BLaER1 treated with 17β-estradiol and CSF1 and Interleukin-3, amounts not matched to agents 10 nM and 100 nM (cell line): ENCODE data around the gene TUBGCP6.

Source experiments
- H3K27ac ChIP-seq, 11 experiments: shearing (Covaris generic); formaldehyde crosslinking; 2 replicates each; pipeline ENCODE4 v1.8.1; 2022
- H3K27me3 ChIP-seq, 11 experiments: shearing (Covaris generic); formaldehyde crosslinking; 2 replicates each; pipeline ENCODE4 v1.8.1; 2022
- H3K36me3 ChIP-seq, 11 experiments: shearing (Covaris generic); formaldehyde crosslinking; 2 replicates each; pipeline ENCODE4 v1.8.1; 2022
- H3K4me1 ChIP-seq, 10 experiments: shearing (Covaris generic); formaldehyde crosslinking; 2 replicates each; pipeline ENCODE4 v1.8.1; 2022
- H3K4me2 ChIP-seq, 11 experiments: shearing (Covaris generic); formaldehyde crosslinking; 2 replicates each; pipeline ENCODE4 v1.8.1; 2022
- H3K4me3 ChIP-seq, 10 experiments: shearing (Covaris generic); formaldehyde crosslinking; 2 replicates each; pipeline ENCODE4 v1.8.1; 2022
- H3K9ac ChIP-seq, 11 experiments: shearing (Covaris generic); formaldehyde crosslinking; 2 replicates each; pipeline ENCODE4 v1.8.1; 2022
- H3K9me3 ChIP-seq, 11 experiments: shearing (Covaris generic); formaldehyde crosslinking; replicated peaks in 1 of 11; 2 replicates each; pipeline ENCODE4 v1.8.1; 2022
- H4K20me1 ChIP-seq, 11 experiments: shearing (Covaris generic); formaldehyde crosslinking; 2 replicates each; pipeline ENCODE4 v1.8.1; 2022
- Cebpa-rat ChIP-seq, 11 experiments: shearing (Covaris generic); IDR thresholded peaks; 2 replicates each; pipeline ENCODE4 v1.8.1; 2022

Gene TUBGCP6

DNA sequence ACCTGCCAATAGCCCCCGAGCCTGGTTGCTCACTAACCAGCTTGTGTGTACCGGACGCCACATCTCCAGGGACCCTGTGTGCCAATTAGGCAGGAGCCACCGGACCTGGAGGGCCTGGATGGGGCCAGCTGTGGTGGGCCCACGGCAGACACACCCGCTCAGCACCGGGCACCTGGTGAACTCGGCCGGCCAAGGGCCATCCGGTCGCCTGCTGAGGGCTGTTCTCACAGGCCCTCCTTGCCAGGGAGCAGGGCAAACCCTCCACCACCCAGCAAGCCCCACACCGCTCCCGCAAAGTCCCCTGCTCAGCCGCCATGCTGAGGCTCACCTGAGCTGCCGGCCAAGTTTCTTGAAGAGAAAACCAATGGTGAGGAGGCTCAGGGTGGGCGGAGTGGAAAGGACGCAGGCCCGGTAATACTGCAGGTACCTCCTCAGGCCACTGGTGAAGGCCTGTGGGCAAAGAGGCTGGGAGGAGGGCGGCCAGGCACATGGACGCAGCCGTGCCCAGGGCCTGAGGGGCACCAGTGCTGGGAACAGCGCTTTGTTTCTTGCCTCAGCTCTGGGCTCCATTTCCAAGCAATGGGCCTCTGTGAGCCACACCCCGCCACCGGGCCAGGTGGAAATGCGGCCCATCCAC is 17.1 kb downstream of the TUBGCP6 start:
- Histone ChIP-seq H3K4me3 (peak overlapping the region in 2 of 10 experiments; percentile 39 to 47; a peak in 3 of 20 replicates), H4K20me1 (peaks cover 33 to 94% (median 68%) of the 10 kb centered on the region in 11 experiments; a peak in 21 of 22 replicates), H3K27ac (peak overlapping the region in 4 of 11 experiments; percentile 1 to 46 (median 24); a peak in 5 of 22 replicates), H3K36me3 (peaks cover 26 to 76% (median 49%) of the 10 kb centered on the region in 11 experiments), H3K9ac (peak overlapping the region in 4 of 11 experiments; percentile 49 to 63 (median 59); a peak in 7 of 22 replicates), H3K27me3 (peaks cover 0 to 24% (median 0%) of the 10 kb centered on the region in 11 experiments; a peak in 6 of 22 replicates), H3K4me2 (peak overlapping the region; percentile 33 to 99 (median 91); a peak in 20 of 22 replicates), H3K9me3 (no peaks in the 10 kb centered on the region), H3K4me1 (peaks cover 14 to 82% (median 71%) of the 10 kb centered on the region in 10 experiments)
- no peak for TF ChIP-seq Cebpa-rat (IDR thresholded peaks at IDR 0.05)

DNA sequence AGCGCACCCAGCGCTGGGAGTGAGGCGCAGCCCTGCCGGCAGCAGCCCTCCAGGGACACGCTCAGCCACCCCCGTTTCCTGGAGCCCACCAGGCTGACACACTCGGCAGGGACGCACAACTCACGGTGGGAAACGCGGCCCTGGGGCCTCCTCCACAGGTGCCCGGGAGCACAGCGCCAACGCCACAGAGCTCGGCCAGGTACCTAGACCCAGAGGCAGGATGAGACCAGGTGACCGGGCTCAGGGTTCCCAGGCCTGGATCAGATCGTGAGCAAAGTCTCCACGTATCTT is 18.0 kb downstream of the TUBGCP6 start:
- peak overlapping the region in 4 of 10 experiments; percentile 13 to 47 (median 36); a peak in 6 of 20 replicates for H3K4me3 ChIP-seq
- peaks cover 0 to 24% (median 0%) of the 10 kb centered on the region in 11 experiments; a peak in 6 of 22 replicates for H3K27me3 ChIP-seq
- peak overlapping the region in 4 of 11 experiments; percentile 17 to 46 (median 34); a peak in 2 of 22 replicates for H3K27ac ChIP-seq
- H3K4me2 ChIP-seq, result peak overlapping the region; percentile 33 to 99 (median 91); a peak in 21 of 22 replicates
- peak overlapping the region in 7 of 11 experiments; percentile 17 to 63 (median 49); a peak in 11 of 22 replicates for H3K9ac ChIP-seq
- no peak for TF ChIP-seq Cebpa-rat (IDR thresholded peaks at IDR 0.05)
- H3K36me3 ChIP-seq, result peaks cover 35 to 76% (median 53%) of the 10 kb centered on the region in 11 experiments
- peaks cover 36 to 95% (median 72%) of the 10 kb centered on the region in 11 experiments; a peak in 21 of 22 replicates for H4K20me1 ChIP-seq
- H3K9me3 ChIP-seq, result no peaks in the 10 kb centered on the region
- H3K4me1 ChIP-seq, result peaks cover 14 to 82% (median 74%) of the 10 kb centered on the region in 10 experiments

DNA sequence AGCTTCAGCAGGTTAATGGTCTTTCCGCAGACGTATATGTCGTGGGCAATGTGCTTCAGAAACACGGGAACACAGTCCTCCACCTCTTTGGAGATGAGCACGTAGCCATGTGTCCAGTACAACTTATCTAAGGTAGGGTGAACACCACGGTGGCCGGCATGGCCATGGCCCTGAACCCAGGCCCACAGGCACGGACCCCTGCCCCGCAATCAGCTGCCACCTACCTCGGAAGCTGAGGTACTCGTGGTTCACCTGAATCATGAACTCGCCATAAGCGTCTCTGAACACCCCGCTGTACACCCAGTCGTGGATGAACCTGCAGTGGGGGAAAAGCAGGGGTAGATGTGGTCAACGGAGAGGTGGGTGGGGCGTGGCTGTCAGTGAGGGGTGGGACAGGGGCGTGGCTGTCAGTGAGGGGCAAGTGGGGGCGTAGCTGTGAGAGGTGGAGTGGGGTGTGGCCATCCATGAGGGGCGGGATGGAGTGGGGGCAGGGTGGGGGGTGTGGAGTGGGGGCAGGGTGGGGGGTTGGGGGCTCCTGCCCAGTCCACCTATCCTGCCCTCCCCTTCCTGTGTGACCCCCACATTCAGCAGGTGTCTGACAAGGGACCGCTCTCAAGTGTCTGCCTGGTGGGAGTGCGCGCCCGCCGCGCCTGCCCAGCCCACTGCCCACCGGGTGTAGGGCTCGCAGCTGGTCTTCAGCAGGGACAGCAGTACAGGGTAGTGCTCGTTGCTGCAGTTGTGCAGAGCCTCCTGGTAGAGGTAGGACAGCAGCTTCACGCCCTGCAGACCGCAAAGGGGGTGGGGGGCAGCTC is 18.6 kb downstream of the TUBGCP6 start:
- Histone ChIP-seq H3K9me3 (no peaks in the 10 kb centered on the region), H3K36me3 (peaks cover 40 to 76% (median 58%) of the 10 kb centered on the region in 11 experiments), H3K4me3 (peak overlapping the region in 4 of 10 experiments; percentile 13 to 47 (median 36); a peak in 6 of 20 replicates), H3K27ac (0 out of 22 replicates have a peak overlapping the region, but pooled peaks of 3 of the 11 experiments have one; percentile 17 to 42 (median 27)), H4K20me1 (peaks cover 41 to 95% (median 77%) of the 10 kb centered on the region in 11 experiments; a peak in 21 of 22 replicates), H3K4me1 (peaks cover 14 to 82% (median 74%) of the 10 kb centered on the region in 10 experiments), H3K9ac (peak overlapping the region in 7 of 11 experiments; percentile 17 to 63 (median 49); a peak in 10 of 22 replicates), H3K27me3 (peaks cover 0 to 24% (median 0%) of the 10 kb centered on the region in 11 experiments; a peak in 6 of 22 replicates), H3K4me2 (peak overlapping the region; percentile 33 to 99 (median 91); a peak in 21 of 22 replicates)
- no peak for TF ChIP-seq Cebpa-rat (IDR thresholded peaks at IDR 0.05)

DNA sequence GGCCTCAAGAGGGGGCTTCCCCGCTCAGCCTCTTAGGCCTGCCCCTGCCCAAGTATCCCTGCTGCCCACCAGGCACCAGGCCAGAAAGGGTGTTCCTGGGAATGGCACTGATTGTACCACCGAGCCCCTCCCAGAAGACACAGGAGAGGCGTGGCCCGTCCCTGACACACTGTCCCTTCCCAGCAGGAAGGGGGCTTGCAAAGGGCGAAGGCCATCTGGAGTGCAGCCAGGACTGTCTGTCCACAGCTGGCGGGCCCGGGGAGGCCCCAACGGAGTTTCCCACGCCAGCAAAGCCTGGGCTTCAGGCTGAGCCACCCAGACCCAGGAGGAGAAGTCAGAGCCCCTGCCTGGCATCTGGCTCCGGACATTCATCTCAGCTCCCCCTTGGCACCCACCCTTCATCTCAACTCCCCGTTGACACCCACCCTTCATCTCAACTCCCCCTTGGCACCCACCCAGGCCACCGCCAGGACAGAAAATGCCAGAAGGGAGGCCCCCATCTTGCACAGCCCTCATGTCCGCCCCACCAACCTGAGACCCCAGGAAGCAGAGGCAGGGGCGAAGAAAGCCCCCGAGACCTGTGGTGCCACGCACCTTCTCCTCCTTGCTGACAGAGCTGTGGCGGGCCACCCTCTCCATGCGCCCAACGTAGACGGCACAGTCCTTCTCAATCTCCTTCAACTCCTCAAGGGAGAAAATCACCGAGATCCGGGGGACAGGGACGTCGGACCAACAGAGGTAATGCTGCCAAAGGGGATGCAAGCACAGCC is 19.4 kb downstream of the TUBGCP6 start:
- Histone ChIP-seq H3K4me2 (peak overlapping the region in 7 of 11 experiments; percentile 9 to 97 (median 51); a peak in 9 of 22 replicates), H3K36me3 (peaks cover 49 to 80% (median 67%) of the 10 kb centered on the region in 11 experiments), H3K27ac (no peak overlapping the region), H3K9ac (no peak overlapping the region), H3K4me1 (peaks cover 14 to 82% (median 69%) of the 10 kb centered on the region in 10 experiments), H3K27me3 (peaks cover 0 to 24% (median 0%) of the 10 kb centered on the region in 11 experiments; a peak in 6 of 22 replicates), H3K4me3 (no peak overlapping the region), H3K9me3 (no peaks in the 10 kb centered on the region), H4K20me1 (peaks cover 46 to 95% (median 85%) of the 10 kb centered on the region in 11 experiments; a peak in 21 of 22 replicates)
- no peak for TF ChIP-seq Cebpa-rat (IDR thresholded peaks at IDR 0.05)

DNA sequence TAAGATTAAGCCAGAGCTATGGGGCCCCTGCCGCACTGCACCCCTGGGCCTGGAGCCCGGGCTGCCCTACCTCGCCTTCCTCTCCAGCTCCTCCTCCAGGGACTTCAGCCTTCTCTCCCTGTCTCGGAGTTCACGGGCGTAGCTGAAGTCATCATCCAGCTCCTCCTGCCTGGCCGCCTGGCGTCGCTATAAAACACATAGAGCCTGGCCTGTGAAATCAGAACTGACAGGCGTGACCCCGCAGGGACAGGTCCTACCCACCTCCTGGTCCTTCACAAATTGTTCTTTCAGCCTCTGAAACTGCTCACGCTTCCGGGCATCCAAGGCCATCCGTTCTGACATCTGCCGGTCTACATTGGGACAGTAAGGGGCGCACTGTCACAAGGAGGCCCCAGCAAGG is 20.8 kb downstream of the TUBGCP6 start:
- Histone ChIP-seq H3K27ac (no peak overlapping the region), H3K4me3 (no peak overlapping the region), H3K9me3 (no peaks in the 10 kb centered on the region), H3K4me2 (no peak overlapping the region), H3K4me1 (peaks cover 21 to 82% (median 69%) of the 10 kb centered on the region in 10 experiments), H3K9ac (no peak overlapping the region), H4K20me1 (peaks cover 51 to 95% (median 87%) of the 10 kb centered on the region in 11 experiments; a peak in 21 of 22 replicates), H3K27me3 (peaks cover 0 to 24% (median 0%) of the 10 kb centered on the region in 11 experiments; a peak in 6 of 22 replicates), H3K36me3 (peaks cover 55 to 78% (median 69%) of the 10 kb centered on the region in 11 experiments)
- no peak for TF ChIP-seq Cebpa-rat (IDR thresholded peaks at IDR 0.05)

DNA sequence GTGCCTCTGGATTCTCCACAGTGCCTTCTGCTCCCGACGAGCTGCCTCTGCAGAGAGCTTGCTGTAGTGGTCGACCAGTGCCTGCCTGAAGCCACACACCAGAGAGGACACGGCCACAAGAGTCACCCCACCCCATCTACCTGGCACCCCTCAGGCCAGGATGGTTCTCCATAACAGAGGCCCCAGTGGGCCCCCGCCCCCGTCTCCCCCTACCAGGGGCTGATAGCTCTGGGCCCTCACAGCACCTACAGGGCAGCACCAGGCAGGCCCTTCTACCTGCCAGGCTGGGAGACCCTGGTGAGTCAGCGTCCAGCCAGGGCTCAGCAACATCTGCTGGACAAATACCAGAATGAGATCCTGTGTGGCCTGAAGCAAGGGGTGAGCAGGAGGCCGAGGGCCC is 22.3 kb downstream of the TUBGCP6 start:
- Histone ChIP-seq H3K4me1 (peaks cover 15 to 82% (median 69%) of the 10 kb centered on the region in 10 experiments), H3K9me3 (no peaks in the 10 kb centered on the region), H3K27ac (no peak overlapping the region), H3K27me3 (peaks cover 0 to 14% (median 0%) of the 10 kb centered on the region in 11 experiments; a peak in 6 of 22 replicates), H3K9ac (peak overlapping the region in 2 of 11 experiments; percentile 15 to 21; a peak in 1 of 22 replicates), H3K4me3 (no peak overlapping the region), H4K20me1 (peaks cover 51 to 95% (median 87%) of the 10 kb centered on the region in 11 experiments), H3K36me3 (peaks cover 71 to 85% (median 80%) of the 10 kb centered on the region in 11 experiments), H3K4me2 (peak overlapping the region in 8 of 11 experiments; percentile 39 to 84 (median 70); a peak in 16 of 22 replicates)
- TF ChIP-seq Cebpa-rat (IDR thresholded peaks at IDR 0.05), result no peak

DNA sequence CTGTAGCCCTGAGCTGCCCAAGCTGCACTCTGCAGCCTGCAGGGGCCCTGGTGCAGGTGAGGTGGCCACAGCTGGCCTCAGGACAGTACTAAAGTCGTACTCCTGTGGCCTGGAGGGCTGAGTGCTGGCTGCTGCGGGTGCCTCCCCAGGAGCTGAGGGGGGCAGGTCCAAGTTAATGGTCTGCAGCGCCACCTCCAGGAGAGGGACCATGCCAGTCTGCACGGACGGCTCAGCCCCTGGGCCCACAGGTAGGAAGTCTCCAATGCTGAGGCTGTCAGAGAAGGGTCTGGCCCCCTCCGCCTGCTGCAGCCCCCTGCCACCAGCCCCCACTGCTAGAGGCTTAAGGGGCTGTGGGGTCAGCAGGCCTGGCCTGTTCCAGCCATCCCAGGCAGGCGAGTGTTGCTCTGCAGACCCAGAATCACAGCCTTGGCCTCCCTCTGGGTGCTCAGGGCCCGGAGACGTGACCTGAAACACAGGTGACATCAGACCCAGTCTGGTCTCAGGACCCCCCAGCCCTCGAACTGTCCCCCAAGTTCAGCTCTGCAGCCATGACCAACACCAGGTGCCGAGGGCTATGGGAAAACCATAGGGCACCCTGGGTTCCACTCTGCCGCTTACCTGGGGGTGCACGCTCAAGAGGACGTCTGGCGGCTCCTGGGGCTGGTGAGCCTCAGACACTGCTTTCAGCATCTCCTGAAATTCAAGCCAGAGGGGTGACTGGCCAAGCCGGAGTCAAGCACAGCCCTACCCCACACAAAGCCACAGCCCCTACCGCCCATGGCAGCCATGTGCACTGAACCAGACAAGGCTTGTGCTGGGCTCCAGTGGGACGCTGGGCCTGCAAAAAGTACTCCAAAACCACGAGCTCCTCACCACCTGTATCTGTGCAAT is 23.2 kb downstream of the TUBGCP6 start:
- H3K9ac ChIP-seq, result peak overlapping the region in 2 of 11 experiments; percentile 7 to 15; a peak in 2 of 22 replicates
- peak overlapping the region in 9 of 11 experiments; percentile 29 to 84 (median 63); a peak in 17 of 22 replicates for H3K4me2 ChIP-seq
- no peak overlapping the region for H3K27ac ChIP-seq
- H3K36me3 ChIP-seq, result peaks cover 79 to 94% (median 86%) of the 10 kb centered on the region in 11 experiments
- peak overlapping the region in 1 of 10 experiments; percentile 5; a peak in 1 of 20 replicates for H3K4me3 ChIP-seq
- peaks cover 51 to 95% (median 87%) of the 10 kb centered on the region in 11 experiments for H4K20me1 ChIP-seq
- TF ChIP-seq Cebpa-rat (IDR thresholded peaks at IDR 0.05), result no peak
- peaks cover 0 to 6% (median 0%) of the 10 kb centered on the region in 11 experiments; a peak in 2 of 22 replicates for H3K27me3 ChIP-seq
- H3K4me1 ChIP-seq, result peaks cover 7 to 82% (median 69%) of the 10 kb centered on the region in 10 experiments; a peak in 19 of 20 replicates
- no peaks in the 10 kb centered on the region for H3K9me3 ChIP-seq
